ENCODE data around the gene SLC35F5.
A peak's percentile ranks its signal among the peaks of the same experiment; 100 is the strongest.
"Not testable (repeated sequence)": the region's sequence is repeated elsewhere in the genome, so short reads cannot be mapped to it uniquely, and the experiment has no call there.

SLC35F5 gene

DNA sequence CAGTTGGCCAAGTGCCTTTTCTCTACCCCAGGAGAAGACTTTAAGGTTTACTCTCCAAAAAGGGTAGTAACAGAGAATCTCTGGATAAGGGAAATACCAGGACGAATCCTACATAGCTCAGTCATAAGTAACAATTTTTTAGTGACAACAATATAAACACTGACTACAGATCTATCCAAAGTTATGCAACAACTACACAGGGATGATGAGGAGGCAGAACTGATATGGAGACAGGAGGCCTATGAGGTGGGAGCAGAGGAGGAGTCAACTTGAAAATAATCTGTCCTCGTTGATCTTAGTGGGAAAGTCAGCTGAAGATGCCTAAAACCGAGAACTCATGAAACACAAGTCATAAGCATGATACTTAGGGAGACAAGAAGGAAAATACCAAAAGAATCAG, 40.2 kb downstream of the SLC35F5 start:
- H3K9ac ChIP-seq (ENCODE audit: low read depth in 1 of 2, low read length in 2 of 2): no peak overlapping the region
- no peak overlapping the region for H3K4me3 ChIP-seq (ENCODE audit: low read length in 2 of 2)
- H3K27ac ChIP-seq (ENCODE audit: low read depth in 2 of 2, low read length in 2 of 2): no peak overlapping the region
- H3K27me3 ChIP-seq (ENCODE audit: control insufficient read depth in 2 of 2, insufficient read depth in 2 of 2, low read length in 2 of 2): no peaks in the 10 kb centered on the region
- H3K4me1 ChIP-seq (ENCODE audit: control insufficient read depth in 2 of 2, insufficient read depth in 2 of 2, low read length in 2 of 2): no peaks in the 10 kb centered on the region
- no peaks in the 10 kb centered on the region for H3K9me3 ChIP-seq (ENCODE audit: control insufficient read depth in 2 of 2, low read length in 2 of 2)
- H3K36me3 ChIP-seq (ENCODE audit: control insufficient read depth in 2 of 2, insufficient read depth in 2 of 2, low read length in 2 of 2): peaks cover 17 to 37% of the 10 kb centered on the region in 2 donors

DNA sequence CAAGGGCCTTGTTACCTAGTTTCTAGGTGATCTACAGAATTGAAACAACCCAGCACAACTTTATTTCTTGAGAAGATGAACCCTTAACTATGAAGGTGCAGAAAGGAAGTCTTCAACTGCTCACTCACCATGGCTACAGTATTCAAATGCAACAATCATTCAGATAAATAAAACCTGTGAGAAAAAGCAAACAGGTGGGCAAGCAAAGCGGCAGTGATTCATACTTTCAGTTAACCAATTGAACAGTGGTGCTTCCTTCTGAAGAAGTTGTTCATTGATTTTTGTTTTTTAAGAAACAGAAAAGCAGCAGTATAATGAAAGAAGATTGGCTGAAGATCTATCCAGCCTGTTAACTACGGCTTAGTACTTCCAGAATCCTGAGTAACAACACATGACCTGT, 43.5 kb downstream of the SLC35F5 start:
- Histone ChIP-seq H3K4me1 (ENCODE audit: control insufficient read depth in 2 of 2, insufficient read depth in 2 of 2, low read length in 2 of 2) (no peaks in the 10 kb centered on the region), H3K27me3 (ENCODE audit: control insufficient read depth in 2 of 2, insufficient read depth in 2 of 2, low read length in 2 of 2) (no peaks in the 10 kb centered on the region), H3K4me3 (ENCODE audit: low read length in 2 of 2) (no peak overlapping the region), H3K27ac (ENCODE audit: low read depth in 2 of 2, low read length in 2 of 2) (no peak overlapping the region), H3K36me3 (ENCODE audit: control insufficient read depth in 2 of 2, insufficient read depth in 2 of 2, low read length in 2 of 2) (peaks cover 17 to 34% of the 10 kb centered on the region in 2 donors), H3K9ac (ENCODE audit: low read depth in 1 of 2, low read length in 2 of 2) (no peak overlapping the region), H3K9me3 (ENCODE audit: control insufficient read depth in 2 of 2, low read length in 2 of 2) (no peaks in the 10 kb centered on the region)

DNA sequence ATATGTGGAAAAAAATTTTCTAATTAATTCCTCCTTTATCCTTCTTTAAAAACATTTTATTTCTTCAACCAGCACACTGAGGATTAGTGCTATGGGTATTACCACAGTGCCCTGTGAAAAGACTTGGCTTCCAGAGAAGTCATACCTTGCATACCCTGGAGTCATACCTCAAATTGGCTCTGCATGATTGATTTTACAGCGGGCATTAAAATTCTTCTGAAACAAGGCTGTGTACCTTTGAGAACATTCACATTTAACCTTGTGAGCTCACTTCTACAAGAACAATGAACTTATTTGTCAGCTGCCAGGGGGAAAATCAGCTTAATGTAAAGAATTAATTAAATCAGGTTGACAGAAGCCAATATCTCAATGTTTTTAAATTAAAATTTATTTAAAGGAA, 44.6 kb downstream of the SLC35F5 start:
- peaks cover 13 to 28% of the 10 kb centered on the region in 2 donors for H3K36me3 ChIP-seq (ENCODE audit: control insufficient read depth in 2 of 2, insufficient read depth in 2 of 2, low read length in 2 of 2)
- no peak overlapping the region for H3K4me3 ChIP-seq (ENCODE audit: low read length in 2 of 2)
- no peaks in the 10 kb centered on the region for H3K4me1 ChIP-seq (ENCODE audit: control insufficient read depth in 2 of 2, insufficient read depth in 2 of 2, low read length in 2 of 2)
- H3K9me3 ChIP-seq (ENCODE audit: control insufficient read depth in 2 of 2, low read length in 2 of 2): no peaks in the 10 kb centered on the region
- H3K9ac ChIP-seq (ENCODE audit: low read depth in 1 of 2, low read length in 2 of 2): no peak overlapping the region
- no peaks in the 10 kb centered on the region for H3K27me3 ChIP-seq (ENCODE audit: control insufficient read depth in 2 of 2, insufficient read depth in 2 of 2, low read length in 2 of 2)
- H3K27ac ChIP-seq (ENCODE audit: low read depth in 2 of 2, low read length in 2 of 2): no peak overlapping the region

DNA sequence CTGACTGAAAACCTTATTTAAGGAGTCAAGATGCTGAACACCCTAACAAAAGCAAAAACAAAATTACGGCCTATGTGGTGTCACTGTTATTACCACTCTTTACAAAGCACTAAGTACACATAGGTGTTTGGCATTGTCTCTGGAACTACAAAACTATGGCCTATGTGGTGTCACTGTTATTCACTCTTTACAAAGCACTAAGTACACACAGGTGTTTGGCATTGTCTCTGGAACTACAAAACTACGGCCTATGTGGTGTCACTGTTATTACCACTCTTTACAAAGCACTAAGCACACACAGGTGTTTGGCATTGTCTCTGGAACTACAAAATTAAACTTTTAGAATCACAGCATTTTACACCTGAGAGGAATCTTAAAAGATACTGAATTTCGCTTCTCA, 47.4 kb downstream of the SLC35F5 start:
- Histone ChIP-seq H3K4me3 (ENCODE audit: low read length in 2 of 2) (no peak overlapping the region), H3K9ac (ENCODE audit: low read depth in 1 of 2, low read length in 2 of 2) (no peak overlapping the region), H3K27me3 (ENCODE audit: control insufficient read depth in 2 of 2, insufficient read depth in 2 of 2, low read length in 2 of 2) (no peaks in the 10 kb centered on the region), H3K9me3 (ENCODE audit: control insufficient read depth in 2 of 2, low read length in 2 of 2) (no peaks in the 10 kb centered on the region), H3K27ac (ENCODE audit: low read depth in 2 of 2, low read length in 2 of 2) (peak overlapping the region in 1 of 2 donors; percentile 9), H3K4me1 (ENCODE audit: control insufficient read depth in 2 of 2, insufficient read depth in 2 of 2, low read length in 2 of 2) (no peaks in the 10 kb centered on the region), H3K36me3 (ENCODE audit: control insufficient read depth in 2 of 2, insufficient read depth in 2 of 2, low read length in 2 of 2) (peaks cover 6 to 14% of the 10 kb centered on the region in 2 donors)

DNA sequence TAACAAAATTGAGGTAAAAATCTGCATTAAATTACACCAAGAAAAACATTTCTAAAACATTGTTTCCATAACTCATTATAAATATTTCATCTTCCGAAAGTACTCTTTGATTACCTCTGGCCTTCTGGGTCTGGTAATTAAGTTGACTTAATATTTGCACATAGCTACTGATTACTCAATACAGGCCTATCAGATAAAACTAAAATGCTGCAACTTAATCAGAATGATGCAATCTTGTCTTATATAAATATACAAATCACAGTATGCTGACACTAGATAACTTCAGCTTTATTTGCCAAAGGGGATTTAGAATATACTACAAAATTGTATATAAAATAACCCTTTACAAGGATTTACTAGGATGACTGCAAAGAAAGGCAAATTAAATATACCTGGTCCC, 49.3 kb downstream of the SLC35F5 start:
- H3K27ac ChIP-seq (ENCODE audit: low read depth in 2 of 2, low read length in 2 of 2): no peak overlapping the region
- no peak overlapping the region for H3K9ac ChIP-seq (ENCODE audit: low read depth in 1 of 2, low read length in 2 of 2)
- no peaks in the 10 kb centered on the region for H3K27me3 ChIP-seq (ENCODE audit: control insufficient read depth in 2 of 2, insufficient read depth in 2 of 2, low read length in 2 of 2)
- no peaks in the 10 kb centered on the region for H3K9me3 ChIP-seq (ENCODE audit: control insufficient read depth in 2 of 2, low read length in 2 of 2)
- no peak overlapping the region for H3K4me3 ChIP-seq (ENCODE audit: low read length in 2 of 2)
- H3K36me3 ChIP-seq (ENCODE audit: control insufficient read depth in 2 of 2, insufficient read depth in 2 of 2, low read length in 2 of 2): peaks cover 0 to 11% of the 10 kb centered on the region in 2 donors
- H3K4me1 ChIP-seq (ENCODE audit: control insufficient read depth in 2 of 2, insufficient read depth in 2 of 2, low read length in 2 of 2): peaks cover 0 to 3% of the 10 kb centered on the region in 2 donors

DNA sequence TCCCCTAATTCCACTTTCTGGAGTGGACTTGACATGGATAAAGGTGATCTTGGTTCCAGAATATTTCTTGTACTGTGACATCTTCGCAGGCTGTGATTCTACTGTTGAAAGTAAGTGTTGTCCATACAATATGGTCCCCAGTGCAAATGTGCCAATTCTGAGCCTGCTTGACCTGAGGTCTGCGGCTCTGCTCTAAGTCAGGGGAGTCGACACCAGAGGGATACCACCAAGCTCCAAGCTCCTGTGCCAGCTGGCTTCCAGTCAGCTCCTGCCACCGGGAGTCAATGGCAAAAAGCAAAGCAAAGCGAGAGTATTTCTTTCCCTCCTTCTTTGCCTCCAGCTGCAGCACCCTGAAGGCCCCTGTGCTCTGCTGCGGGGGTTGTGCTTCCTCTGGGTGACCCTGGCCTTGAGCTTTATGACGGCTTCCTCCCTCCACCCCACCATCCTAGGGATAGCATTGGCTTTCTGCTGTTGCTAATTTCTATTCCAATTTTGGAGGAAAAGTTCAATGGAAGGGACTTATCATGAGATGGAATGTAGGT, 50.4 kb downstream of the SLC35F5 start:
- Histone ChIP-seq H3K27ac (ENCODE audit: low read depth in 2 of 2, low read length in 2 of 2) (no peak overlapping the region), H3K4me1 (ENCODE audit: control insufficient read depth in 2 of 2, insufficient read depth in 2 of 2, low read length in 2 of 2) (peaks cover 3% of the 10 kb centered on the region in 2 donors), H3K36me3 (ENCODE audit: control insufficient read depth in 2 of 2, insufficient read depth in 2 of 2, low read length in 2 of 2) (peaks cover 0 to 8% of the 10 kb centered on the region in 2 donors), H3K4me3 (ENCODE audit: low read length in 2 of 2) (no peak overlapping the region), H3K9me3 (ENCODE audit: control insufficient read depth in 2 of 2, low read length in 2 of 2) (no peaks in the 10 kb centered on the region), H3K27me3 (ENCODE audit: control insufficient read depth in 2 of 2, insufficient read depth in 2 of 2, low read length in 2 of 2) (no peaks in the 10 kb centered on the region), H3K9ac (ENCODE audit: low read depth in 1 of 2, low read length in 2 of 2) (no peak overlapping the region)

DNA sequence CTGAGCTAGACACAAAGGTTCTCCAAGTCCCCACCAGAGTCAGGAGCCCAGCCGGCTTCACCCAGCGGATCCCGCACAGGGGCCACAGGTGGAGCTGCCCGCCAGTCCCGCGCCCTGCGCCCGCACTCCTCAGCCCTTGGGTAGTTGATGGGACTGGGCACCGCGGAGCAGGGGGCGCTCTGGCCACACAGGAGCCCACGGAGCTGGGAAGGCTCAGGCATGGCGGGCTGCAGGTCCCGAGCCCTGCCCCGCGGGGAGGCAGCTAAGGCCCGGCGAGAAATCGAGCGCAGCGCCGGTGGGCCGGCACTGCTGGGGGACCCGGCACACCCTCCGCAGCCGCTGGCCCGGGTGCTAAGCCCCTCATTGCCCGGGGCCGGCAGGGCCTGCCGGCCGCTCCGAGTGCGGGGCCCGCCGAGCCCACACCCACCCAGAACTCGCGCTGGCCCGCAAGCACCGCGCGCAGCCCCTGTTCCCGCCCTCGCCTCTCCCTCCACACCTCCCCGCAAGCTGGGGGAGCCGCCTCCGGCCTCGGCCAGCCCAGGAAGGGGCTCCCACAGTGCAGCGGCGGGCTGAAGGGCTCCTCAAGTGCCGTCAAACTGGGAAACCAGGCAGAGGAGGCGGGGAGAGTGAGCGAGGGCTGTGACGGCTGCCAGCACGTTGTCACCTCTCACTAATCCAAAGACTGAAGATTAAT, 52.0 kb downstream of the SLC35F5 start:
- peak overlapping the region in 1 of 2 donors; percentile 64 for H3K4me3 ChIP-seq (ENCODE audit: low read length in 2 of 2)
- not testable (repeated sequence) for H3K27me3 ChIP-seq (ENCODE audit: control insufficient read depth in 2 of 2, insufficient read depth in 2 of 2, low read length in 2 of 2); H3K36me3 ChIP-seq (ENCODE audit: control insufficient read depth in 2 of 2, insufficient read depth in 2 of 2, low read length in 2 of 2); H3K4me1 ChIP-seq (ENCODE audit: control insufficient read depth in 2 of 2, insufficient read depth in 2 of 2, low read length in 2 of 2); H3K9me3 ChIP-seq (ENCODE audit: control insufficient read depth in 2 of 2, low read length in 2 of 2); H3K27ac ChIP-seq (ENCODE audit: low read depth in 2 of 2, low read length in 2 of 2); H3K9ac ChIP-seq (ENCODE audit: low read depth in 1 of 2, low read length in 2 of 2)

DNA sequence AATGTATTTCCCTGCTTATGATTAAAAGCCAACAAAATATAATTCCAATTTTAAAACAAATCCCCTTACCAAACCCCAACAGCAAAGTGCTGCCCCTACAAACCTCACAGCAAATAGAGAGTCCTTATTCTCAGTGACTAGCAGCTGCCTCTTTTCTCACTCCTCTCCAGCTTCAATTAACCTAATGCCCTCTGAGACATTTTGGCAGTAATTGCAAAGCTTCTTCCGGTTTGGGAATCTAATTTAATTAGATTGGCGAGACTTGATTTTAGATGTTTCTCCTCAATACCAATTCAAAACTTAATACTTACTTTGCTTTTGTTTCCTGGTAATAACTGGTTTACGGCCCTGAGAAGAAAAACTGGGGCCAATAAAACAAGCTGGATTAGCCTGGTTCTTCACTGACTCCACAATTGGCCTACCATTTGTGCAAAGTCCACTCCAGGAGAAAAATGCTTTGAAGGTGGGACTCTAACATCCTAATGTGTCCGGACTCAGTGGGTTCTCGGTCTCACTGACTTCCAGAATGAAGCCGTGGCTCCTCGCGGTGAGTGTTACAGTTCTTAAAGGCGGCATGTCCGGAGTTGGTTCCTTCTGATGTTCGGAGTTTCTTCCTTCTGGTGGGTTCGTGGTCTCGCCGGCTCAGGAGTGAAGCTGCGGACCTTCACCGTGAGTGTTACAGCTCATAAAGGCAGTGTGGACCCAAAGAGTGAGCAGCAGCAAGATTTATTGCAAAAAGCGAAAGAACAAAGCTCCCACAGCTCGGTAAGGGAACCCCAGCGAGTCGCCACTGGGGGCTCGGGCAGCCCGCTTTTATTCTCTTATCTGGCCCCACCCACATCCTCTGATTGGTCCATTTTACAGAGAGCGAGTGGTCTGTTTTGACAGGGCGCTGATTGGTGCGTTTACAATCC, 52.8 kb downstream of the SLC35F5 start:
- H3K4me1 ChIP-seq (ENCODE audit: control insufficient read depth in 2 of 2, insufficient read depth in 2 of 2, low read length in 2 of 2): peaks cover 3 to 7% of the 10 kb centered on the region in 2 donors
- H3K27ac ChIP-seq (ENCODE audit: low read depth in 2 of 2, low read length in 2 of 2): peak overlapping the region; percentile 61 to 63
- H3K4me3 ChIP-seq (ENCODE audit: low read length in 2 of 2): peak overlapping the region; percentile 64 to 73
- H3K27me3 ChIP-seq (ENCODE audit: control insufficient read depth in 2 of 2, insufficient read depth in 2 of 2, low read length in 2 of 2): no peaks in the 10 kb centered on the region
- peak overlapping the region; percentile 54 to 56 for H3K9ac ChIP-seq (ENCODE audit: low read depth in 1 of 2, low read length in 2 of 2)
- peaks cover 0 to 8% of the 10 kb centered on the region in 2 donors for H3K36me3 ChIP-seq (ENCODE audit: control insufficient read depth in 2 of 2, insufficient read depth in 2 of 2, low read length in 2 of 2)
- H3K9me3 ChIP-seq (ENCODE audit: control insufficient read depth in 2 of 2, low read length in 2 of 2): no peaks in the 10 kb centered on the region

DNA sequence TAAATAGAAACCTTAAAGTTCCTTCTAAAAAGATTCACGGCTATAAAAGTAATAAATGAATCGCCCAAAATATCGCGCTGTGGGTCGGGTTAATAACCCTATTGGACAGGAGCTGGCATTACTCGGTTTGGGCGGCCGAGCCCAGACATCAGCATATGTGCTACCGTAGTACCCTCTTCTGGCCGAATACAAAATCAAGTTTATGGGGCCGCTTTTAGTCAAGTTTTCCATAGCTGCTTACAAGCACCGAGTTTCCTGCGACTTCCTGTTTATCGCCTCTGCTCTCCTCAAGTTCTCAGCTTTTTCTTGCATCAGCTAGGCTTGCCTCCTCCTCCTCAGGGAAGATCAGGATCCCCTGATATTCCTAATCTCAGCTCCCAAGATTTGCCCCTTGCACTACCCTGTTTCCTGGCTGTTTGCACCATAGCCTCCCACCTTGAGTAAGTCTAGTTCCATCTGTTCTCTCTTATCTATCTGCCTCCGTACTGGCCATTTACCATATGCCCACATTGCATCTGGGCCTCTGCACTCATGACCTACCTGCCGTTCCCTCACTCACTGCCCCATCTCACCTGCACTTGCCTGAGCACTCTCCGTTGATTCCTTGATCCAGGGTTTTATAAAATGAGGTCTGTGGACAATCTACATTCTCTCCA, 56.1 kb downstream of the SLC35F5 start:
- H3K27me3 ChIP-seq (ENCODE audit: control insufficient read depth in 2 of 2, insufficient read depth in 2 of 2, low read length in 2 of 2): no peaks in the 10 kb centered on the region
- H3K9ac ChIP-seq (ENCODE audit: low read depth in 1 of 2, low read length in 2 of 2): no peak overlapping the region
- no peak overlapping the region for H3K27ac ChIP-seq (ENCODE audit: low read depth in 2 of 2, low read length in 2 of 2)
- peak overlapping the region in 1 of 2 donors; percentile 37 for H3K4me3 ChIP-seq (ENCODE audit: low read length in 2 of 2)
- H3K9me3 ChIP-seq (ENCODE audit: control insufficient read depth in 2 of 2, low read length in 2 of 2): no peaks in the 10 kb centered on the region
- H3K36me3 ChIP-seq (ENCODE audit: control insufficient read depth in 2 of 2, insufficient read depth in 2 of 2, low read length in 2 of 2): peaks cover 0 to 3% of the 10 kb centered on the region in 2 donors
- peaks cover 3 to 7% of the 10 kb centered on the region in 2 donors for H3K4me1 ChIP-seq (ENCODE audit: control insufficient read depth in 2 of 2, insufficient read depth in 2 of 2, low read length in 2 of 2)
